HG02763 (cell line): ENCODE results near the gene ATP5MC2.

Experiments used
- ATAC-seq: cut with Tn5 transposase; IDR thresholded peaks from one replicate; pipeline ENCODE4 v1.9.1; 2021; ENCODE audit warnings: mild to moderate bottlenecking, moderate library complexity; ENCODE audit not compliant: unreplicated experiment

ATP5MC2 gene

DNA sequence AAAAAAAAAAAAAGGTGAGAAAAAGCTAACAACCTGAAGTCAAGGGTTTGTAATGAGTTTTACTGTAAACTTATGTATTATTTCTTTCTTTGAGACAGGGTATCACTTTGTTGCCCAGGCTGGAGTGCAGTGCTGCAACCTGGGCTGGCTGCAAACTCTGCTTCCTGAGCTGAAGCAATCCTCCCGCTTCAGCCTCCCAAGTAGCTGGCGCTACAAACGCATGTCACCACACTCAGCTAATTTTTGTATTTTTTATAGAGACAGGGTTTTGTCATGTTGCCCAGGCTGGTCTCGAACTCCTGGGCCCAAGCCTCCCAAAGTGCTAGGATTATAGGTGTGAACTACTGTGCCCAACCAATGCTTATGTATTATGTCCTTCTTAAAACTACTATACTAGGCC lies 58.9 kb downstream of the ATP5MC2 start:
- ATAC-seq: no peak
